IPS-NIHi11 (cell line): ENCODE results near the gene ULK4.

Experiments used
- DNase-seq: peaks from one replicate; pipeline ENCODE4 v3.0.0; 2012; ENCODE audit warnings: mixed read lengths, low spot score

The ULK4 gene

GRCh38 chr3:41640076-41640475 lies 321.8 kb downstream of the ULK4 start:
- no peak for DNase-seq

- DNase-seq: no peak
Observed at GRCh38 chr3:41638381-41638780, 323.5 kb downstream of the ULK4 start.

GRCh38 chr3:41632700-41633099 lies 329.2 kb downstream of the ULK4 start:
- DNase-seq: no peak

GRCh38 chr3:41630708-41631107 lies 331.2 kb downstream of the ULK4 start:
- DNase-seq: no peak

GRCh38 chr3:41629986-41630385 lies 331.9 kb downstream of the ULK4 start:
- DNase-seq: no peak

GRCh38 chr3:41629072-41629471 lies 332.8 kb downstream of the ULK4 start:
- DNase-seq: peak; percentile 21

- DNase-seq: no peak
Observed at GRCh38 chr3:41627477-41628087, 334.3 kb downstream of the ULK4 start.

GRCh38 chr3:41612853-41613252 lies 349.1 kb downstream of the ULK4 start:
- no peak for DNase-seq

GRCh38 chr3:41611008-41611407 lies 350.9 kb downstream of the ULK4 start:
- no peak for DNase-seq

GRCh38 chr3:41608347-41608746 lies 353.6 kb downstream of the ULK4 start:
- DNase-seq: no peak

- DNase-seq: no peak
Observed at GRCh38 chr3:41603807-41604206, 358.1 kb downstream of the ULK4 start.

GRCh38 chr3:41602121-41602520 lies 359.8 kb downstream of the ULK4 start:
- DNase-seq: no peak

- no peak for DNase-seq
Observed at GRCh38 chr3:41601404-41601987, 360.4 kb downstream of the ULK4 start.

- DNase-seq: no peak
Observed at GRCh38 chr3:41600616-41601015, 361.3 kb downstream of the ULK4 start.

- DNase-seq: no peak
Observed at GRCh38 chr3:41599127-41599484, 362.8 kb downstream of the ULK4 start.

- no peak for DNase-seq
Observed at GRCh38 chr3:41598402-41599126, 363.3 kb downstream of the ULK4 start.

- no peak for DNase-seq
Observed at GRCh38 chr3:41593774-41594173, 368.1 kb downstream of the ULK4 start.

- no peak for DNase-seq
Observed at GRCh38 chr3:41592753-41593510, 369.0 kb downstream of the ULK4 start.

- DNase-seq: no peak
Observed at GRCh38 chr3:41583014-41583413, 378.9 kb downstream of the ULK4 start.

- DNase-seq: no peak
Observed at GRCh38 chr3:41581700-41582099, 380.2 kb downstream of the ULK4 start.

GRCh38 chr3:41580274-41580959 lies 381.5 kb downstream of the ULK4 start:
- DNase-seq: peak; percentile 23

GRCh38 chr3:41579861-41580260 lies 382.0 kb downstream of the ULK4 start:
- no peak for DNase-seq
